Gastrocnemius medialis (tissue), 4 donors: ENCODE data around the gene LRRC49. TPM values are rescaled to one million over a fixed set of nuclear protein-coding genes. Genes with fewer than 3 reads are reported as not detected.
A peak's percentile ranks its signal among the peaks of the same experiment; 100 is the strongest.
"Not testable (repeated sequence)": the region's sequence is repeated elsewhere in the genome, so short reads cannot be mapped to it uniquely, and the experiment has no call there.

Experiments used
- ATAC-seq, 2 donors: fragments of 150-250 bp; one replicate each; pipeline ENCODE4 v1.9.1; 2016
- DNase-seq, 2 donors: peaks; one replicate each; pipeline ENCODE4 v3.0.0-alpha.2; 2019
- H3K27ac ChIP-seq, 4 donors: fragments of 200-600 bp; sonication (generic); 1 replicate in 1 of 4; 2 replicates in 3 of 4; pipeline ENCODE4 v1.5.1; 2016 to 2018; ENCODE audit warnings: mild to moderate bottlenecking in 2 of 4, moderate library complexity in 1 of 4
- H3K27me3 ChIP-seq, 3 donors: fragments of 200-600 bp; sonication (generic) in 2 of 3; 1 replicate in 1 of 3; 2 replicates in 2 of 3; pipeline versions ENCODE4 v1.5.1 to v1.6.0; 2016 to 2019; ENCODE audit warnings: mild to moderate bottlenecking in 1 of 3, moderate library complexity in 1 of 3
- H3K36me3 ChIP-seq, 2 donors: fragments of 200-600 bp; sonication (generic) in 1 of 2; one replicate each; pipeline ENCODE4 v1.5.1; 2017 to 2018
- H3K4me1 ChIP-seq, 2 donors: fragments of 200-600 bp; sonication (generic) in 1 of 2; one replicate each; pipeline ENCODE4 v1.5.1; 2016 to 2017; ENCODE audit warnings: mild to moderate bottlenecking in 2 of 2
- H3K4me3 ChIP-seq, 4 donors: fragments of 200-600 bp; sonication (generic) in 3 of 4; 1 replicate in 1 of 4; 2 replicates in 3 of 4; pipeline ENCODE4 v1.5.1; 2016 to 2019; ENCODE audit warnings: mild to moderate bottlenecking in 2 of 4
- H3K9me3 ChIP-seq, 3 donors: fragments of 200-600 bp; sonication (generic) in 2 of 3; 1 replicate in 1 of 3; 2 replicates in 2 of 3; pipeline ENCODE4 v1.5.1; 2016 to 2019
- POLR2A ChIP-seq, 2 donors: fragments of 450-650 bp; IDR thresholded peaks; one replicate each; pipeline ENCODE4 v1.6.1; 2017; ENCODE audit warnings: antibody characterized with exemption in 2 of 2, mild to moderate bottlenecking in 2 of 2, moderate library complexity in 2 of 2
- in situ Hi-C, 4 donors: fragments of 200-750 bp; cut with MboI; loops; one replicate each; pipeline versions ENCODE4 v1.15.0 to v1.8.0; 2017; ENCODE audit warnings: low sequenced_read_pairs in 4 of 4
- intact Hi-C: fragments of 100-400 bp; cut with DNase I; formaldehyde crosslinking; loops from one replicate; pipeline ENCODE4 v1.15.1; 2023; ENCODE audit warnings: low total_unique reads
- total RNA-seq, 4 donors: library from RNA; depleted of rRNA; stranded (reverse); fragments of >200 nt; gene quantifications; one replicate each; pipeline versions ENCODE4 v1.1.0 to v1.2.3, GENCODE V29; 2016
- TF ChIP-seq, protein P1 (sequence below), 5 experiments: fragments of 450-650 bp in 3 of 5; fragments of 200-600 bp in 2 of 5; sonication (generic) in 2 of 5; IDR thresholded peaks in 4 of 5; conservative IDR thresholded peaks in 1 of 5; 1 replicate in 4 of 5; 2 replicates in 1 of 5; pipeline ENCODE4 v1.5.1; 2016 to 2019; ENCODE audit warnings: antibody characterized with exemption in 5 of 5, mild to moderate bottlenecking in 3 of 5, moderate library complexity in 3 of 5

Gene LRRC49
- total RNA-seq, 4 donors from 2014 or later: 0.51 to 5.0 (median 2.8) TPM

- intact Hi-C loops: no loop called here
- Histone ChIP-seq H3K9me3 (no peaks in the 10 kb centered on the region), H3K27me3 (no peaks in the 10 kb centered on the region), H3K4me3 (no peak overlapping the region), H3K36me3 (no peaks in the 10 kb centered on the region), H3K27ac (peak overlapping the region; percentile 9 to 58 (median 51)), H3K4me1 (peaks cover 0 to 24% of the 10 kb centered on the region in 2 donors)
- TF ChIP-seq, protein P1, sequence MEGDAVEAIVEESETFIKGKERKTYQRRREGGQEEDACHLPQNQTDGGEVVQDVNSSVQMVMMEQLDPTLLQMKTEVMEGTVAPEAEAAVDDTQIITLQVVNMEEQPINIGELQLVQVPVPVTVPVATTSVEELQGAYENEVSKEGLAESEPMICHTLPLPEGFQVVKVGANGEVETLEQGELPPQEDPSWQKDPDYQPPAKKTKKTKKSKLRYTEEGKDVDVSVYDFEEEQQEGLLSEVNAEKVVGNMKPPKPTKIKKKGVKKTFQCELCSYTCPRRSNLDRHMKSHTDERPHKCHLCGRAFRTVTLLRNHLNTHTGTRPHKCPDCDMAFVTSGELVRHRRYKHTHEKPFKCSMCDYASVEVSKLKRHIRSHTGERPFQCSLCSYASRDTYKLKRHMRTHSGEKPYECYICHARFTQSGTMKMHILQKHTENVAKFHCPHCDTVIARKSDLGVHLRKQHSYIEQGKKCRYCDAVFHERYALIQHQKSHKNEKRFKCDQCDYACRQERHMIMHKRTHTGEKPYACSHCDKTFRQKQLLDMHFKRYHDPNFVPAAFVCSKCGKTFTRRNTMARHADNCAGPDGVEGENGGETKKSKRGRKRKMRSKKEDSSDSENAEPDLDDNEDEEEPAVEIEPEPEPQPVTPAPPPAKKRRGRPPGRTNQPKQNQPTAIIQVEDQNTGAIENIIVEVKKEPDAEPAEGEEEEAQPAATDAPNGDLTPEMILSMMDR (IDR thresholded peaks at IDR 0.05 in 4 of 5, conservative IDR thresholded peaks at IDR 0.05 in 1 of 5): no peak
- peak in 1 of 2 donors; percentile 11 for TF ChIP-seq POLR2A (IDR thresholded peaks at IDR 0.05)
- in situ Hi-C loops: no loop called here
- ATAC-seq (peak; percentile 69 to 78), DNase-seq (peak in 1 of 2 donors; percentile 60)
These were observed 24.6 kb upstream of the LRRC49 start for GRCh38 chr15:70867911-70868467.

GRCh38 chr15:70869346-70869745 lies 23.3 kb upstream of the LRRC49 start:
- intact Hi-C loops: no loop called here
- Histone ChIP-seq H3K4me1 (peaks cover 0 to 24% of the 10 kb centered on the region in 2 donors), H3K36me3 (no peaks in the 10 kb centered on the region), H3K9me3 (no peaks in the 10 kb centered on the region), H3K27me3 (no peaks in the 10 kb centered on the region), H3K27ac (no peak overlapping the region), H3K4me3 (no peak overlapping the region)
- in situ Hi-C loops: no loop called here
- ATAC-seq: no peak
- TF ChIP-seq POLR2A (IDR thresholded peaks at IDR 0.05): no peak
- no peak for DNase-seq

GRCh38 chr15:70870051-70870450 lies 22.6 kb upstream of the LRRC49 start:
- TF ChIP-seq, protein P1 (IDR thresholded peaks at IDR 0.05 in 4 of 5, conservative IDR thresholded peaks at IDR 0.05 in 1 of 5): no peak
- no peak for TF ChIP-seq POLR2A (IDR thresholded peaks at IDR 0.05)
- intact Hi-C loops (no loop called here), in situ Hi-C loops (loop anchor here in 3 of 4 donors (5.0 to 10.0 kb wide), 2 partner anchors 43 to 45 kb away; no protein-coding TSS in a partner anchor)
- H3K36me3 ChIP-seq: no peaks in the 10 kb centered on the region
- peaks cover 0 to 24% of the 10 kb centered on the region in 2 donors for H3K4me1 ChIP-seq
- H3K4me3 ChIP-seq: no peak overlapping the region
- H3K27me3 ChIP-seq: no peaks in the 10 kb centered on the region
- no peak for ATAC-seq
- DNase-seq: no peak
- H3K27ac ChIP-seq: no peak overlapping the region
- H3K9me3 ChIP-seq: no peaks in the 10 kb centered on the region

DNA sequence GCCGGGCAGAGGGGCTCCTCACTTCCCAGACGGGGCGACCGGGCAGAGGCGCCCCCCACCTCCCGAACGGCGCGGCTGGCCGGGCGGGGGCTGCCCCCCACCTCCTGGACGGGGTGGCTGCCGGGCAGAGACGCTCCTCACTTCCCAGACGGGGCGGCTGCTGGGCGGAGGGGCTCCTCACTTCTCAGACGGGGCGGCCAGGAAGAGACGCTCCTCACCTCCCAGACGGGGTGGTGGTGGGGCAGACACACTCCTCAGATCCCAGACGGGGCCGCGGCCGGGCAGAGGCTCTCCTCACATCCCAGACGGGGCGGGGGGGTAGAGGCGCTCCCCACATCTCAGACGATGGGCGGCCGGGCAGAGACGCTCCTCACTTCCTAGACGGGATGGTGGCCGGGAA lies 21.1 kb upstream of the LRRC49 start:
- H3K27ac ChIP-seq, H3K36me3 ChIP-seq, H3K27me3 ChIP-seq, DNase-seq, H3K4me3 ChIP-seq, H3K9me3 ChIP-seq, intact Hi-C loops, ATAC-seq: not testable (repeated sequence)
- in situ Hi-C loops: loop anchor here in 3 of 4 donors (5.0 to 10.0 kb wide), 2 partner anchors 44 to 47 kb away; no protein-coding TSS in a partner anchor
- peaks cover 0 to 24% of the 10 kb centered on the region in 2 donors for H3K4me1 ChIP-seq

DNA sequence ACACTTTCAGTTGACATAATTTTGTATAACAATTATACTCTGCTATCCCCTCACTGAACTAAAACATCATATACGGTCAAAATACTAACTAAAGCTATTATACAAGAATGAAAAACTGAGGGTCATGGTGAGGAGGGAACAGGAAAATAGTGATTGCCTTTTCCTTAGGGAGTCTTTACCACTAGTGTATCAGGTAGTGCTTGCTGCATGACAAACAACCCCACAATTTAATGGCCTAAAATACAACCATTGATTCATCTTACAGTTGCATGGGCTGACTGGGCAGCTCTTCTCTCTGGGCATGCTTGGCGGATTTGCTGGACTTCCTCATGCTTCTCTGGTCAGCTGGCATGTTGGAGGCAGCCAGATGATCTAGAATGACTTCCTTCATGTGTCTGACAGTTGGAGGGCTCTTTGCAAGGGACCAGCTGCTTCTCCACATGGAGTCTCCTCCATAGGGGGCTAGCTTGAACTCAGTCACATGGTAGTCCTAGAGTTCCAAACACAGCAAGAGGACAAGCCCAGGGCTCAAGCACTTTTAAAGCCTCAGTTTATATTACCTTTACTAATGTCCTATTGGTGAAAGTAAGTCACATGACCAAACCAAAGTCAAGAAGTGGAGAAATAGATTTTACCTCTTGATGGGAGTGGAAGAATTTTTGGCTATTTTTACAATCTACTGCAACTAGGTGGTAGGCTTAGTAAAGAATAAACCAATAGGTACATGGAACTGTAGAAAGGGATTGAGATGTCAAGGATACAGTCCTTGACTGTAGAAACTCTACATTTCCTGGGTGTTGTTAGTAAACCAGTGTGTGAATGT lies 19.2 kb upstream of the LRRC49 start:
- Histone ChIP-seq H3K4me1 (peaks cover 0 to 13% of the 10 kb centered on the region in 2 donors), H3K36me3 (no peaks in the 10 kb centered on the region), H3K9me3 (no peaks in the 10 kb centered on the region), H3K27ac (no peak overlapping the region), H3K27me3 (no peaks in the 10 kb centered on the region), H3K4me3 (no peak overlapping the region)
- DNase-seq: no peak
- in situ Hi-C loops: loop anchor here in 3 of 4 donors (5.0 to 10.0 kb wide), 2 partner anchors 46 to 49 kb away; no protein-coding TSS in a partner anchor
- intact Hi-C loops: no loop called here
- TF ChIP-seq, protein P1 (IDR thresholded peaks at IDR 0.05 in 4 of 5, conservative IDR thresholded peaks at IDR 0.05 in 1 of 5): no peak
- no peak for TF ChIP-seq POLR2A (IDR thresholded peaks at IDR 0.05)
- no peak for ATAC-seq
